ENCODE results near the gene APOA1.

Gene APOA1

DNA sequence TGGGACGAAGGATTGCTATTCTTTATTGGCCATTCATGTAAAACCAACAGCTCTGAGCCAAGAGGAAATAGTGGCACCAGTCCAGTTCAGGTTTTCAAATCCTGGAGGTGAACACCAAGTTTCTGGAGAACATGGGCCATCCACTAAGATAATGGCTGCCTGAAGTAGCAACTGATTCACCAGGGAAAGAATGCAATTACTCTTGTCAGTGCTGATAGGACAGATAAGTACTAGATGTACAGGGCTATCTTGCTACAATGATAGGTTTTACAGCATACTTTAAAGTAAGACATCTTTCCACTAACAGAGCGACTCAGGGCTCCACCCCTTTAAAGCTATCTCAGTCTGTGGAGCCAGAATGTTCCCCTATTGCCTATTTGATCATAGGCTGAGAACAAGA is 36.8 kb upstream of the APOA1 start (continued):
- TF ChIP-seq, protein P1, sequence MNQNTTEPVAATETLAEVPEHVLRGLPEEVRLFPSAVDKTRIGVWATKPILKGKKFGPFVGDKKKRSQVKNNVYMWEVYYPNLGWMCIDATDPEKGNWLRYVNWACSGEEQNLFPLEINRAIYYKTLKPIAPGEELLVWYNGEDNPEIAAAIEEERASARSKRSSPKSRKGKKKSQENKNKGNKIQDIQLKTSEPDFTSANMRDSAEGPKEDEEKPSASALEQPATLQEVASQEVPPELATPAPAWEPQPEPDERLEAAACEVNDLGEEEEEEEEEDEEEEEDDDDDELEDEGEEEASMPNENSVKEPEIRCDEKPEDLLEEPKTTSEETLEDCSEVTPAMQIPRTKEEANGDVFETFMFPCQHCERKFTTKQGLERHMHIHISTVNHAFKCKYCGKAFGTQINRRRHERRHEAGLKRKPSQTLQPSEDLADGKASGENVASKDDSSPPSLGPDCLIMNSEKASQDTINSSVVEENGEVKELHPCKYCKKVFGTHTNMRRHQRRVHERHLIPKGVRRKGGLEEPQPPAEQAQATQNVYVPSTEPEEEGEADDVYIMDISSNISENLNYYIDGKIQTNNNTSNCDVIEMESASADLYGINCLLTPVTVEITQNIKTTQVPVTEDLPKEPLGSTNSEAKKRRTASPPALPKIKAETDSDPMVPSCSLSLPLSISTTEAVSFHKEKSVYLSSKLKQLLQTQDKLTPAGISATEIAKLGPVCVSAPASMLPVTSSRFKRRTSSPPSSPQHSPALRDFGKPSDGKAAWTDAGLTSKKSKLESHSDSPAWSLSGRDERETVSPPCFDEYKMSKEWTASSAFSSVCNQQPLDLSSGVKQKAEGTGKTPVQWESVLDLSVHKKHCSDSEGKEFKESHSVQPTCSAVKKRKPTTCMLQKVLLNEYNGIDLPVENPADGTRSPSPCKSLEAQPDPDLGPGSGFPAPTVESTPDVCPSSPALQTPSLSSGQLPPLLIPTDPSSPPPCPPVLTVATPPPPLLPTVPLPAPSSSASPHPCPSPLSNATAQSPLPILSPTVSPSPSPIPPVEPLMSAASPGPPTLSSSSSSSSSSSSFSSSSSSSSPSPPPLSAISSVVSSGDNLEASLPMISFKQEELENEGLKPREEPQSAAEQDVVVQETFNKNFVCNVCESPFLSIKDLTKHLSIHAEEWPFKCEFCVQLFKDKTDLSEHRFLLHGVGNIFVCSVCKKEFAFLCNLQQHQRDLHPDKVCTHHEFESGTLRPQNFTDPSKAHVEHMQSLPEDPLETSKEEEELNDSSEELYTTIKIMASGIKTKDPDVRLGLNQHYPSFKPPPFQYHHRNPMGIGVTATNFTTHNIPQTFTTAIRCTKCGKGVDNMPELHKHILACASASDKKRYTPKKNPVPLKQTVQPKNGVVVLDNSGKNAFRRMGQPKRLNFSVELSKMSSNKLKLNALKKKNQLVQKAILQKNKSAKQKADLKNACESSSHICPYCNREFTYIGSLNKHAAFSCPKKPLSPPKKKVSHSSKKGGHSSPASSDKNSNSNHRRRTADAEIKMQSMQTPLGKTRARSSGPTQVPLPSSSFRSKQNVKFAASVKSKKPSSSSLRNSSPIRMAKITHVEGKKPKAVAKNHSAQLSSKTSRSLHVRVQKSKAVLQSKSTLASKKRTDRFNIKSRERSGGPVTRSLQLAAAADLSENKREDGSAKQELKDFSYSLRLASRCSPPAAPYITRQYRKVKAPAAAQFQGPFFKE (tag by site-specific recombination; IDR thresholded peaks at IDR 0.05; ENCODE audit: borderline replicate concordance): no peak
- TF ChIP-seq ZFP41 (tag by site-specific recombination; IDR thresholded peaks at IDR 0.05; ENCODE audit: borderline replicate concordance) (no peak), ZNF837 (tag by site-specific recombination; IDR thresholded peaks at IDR 0.05) (no peak)
- TF ChIP-seq, protein P2, sequence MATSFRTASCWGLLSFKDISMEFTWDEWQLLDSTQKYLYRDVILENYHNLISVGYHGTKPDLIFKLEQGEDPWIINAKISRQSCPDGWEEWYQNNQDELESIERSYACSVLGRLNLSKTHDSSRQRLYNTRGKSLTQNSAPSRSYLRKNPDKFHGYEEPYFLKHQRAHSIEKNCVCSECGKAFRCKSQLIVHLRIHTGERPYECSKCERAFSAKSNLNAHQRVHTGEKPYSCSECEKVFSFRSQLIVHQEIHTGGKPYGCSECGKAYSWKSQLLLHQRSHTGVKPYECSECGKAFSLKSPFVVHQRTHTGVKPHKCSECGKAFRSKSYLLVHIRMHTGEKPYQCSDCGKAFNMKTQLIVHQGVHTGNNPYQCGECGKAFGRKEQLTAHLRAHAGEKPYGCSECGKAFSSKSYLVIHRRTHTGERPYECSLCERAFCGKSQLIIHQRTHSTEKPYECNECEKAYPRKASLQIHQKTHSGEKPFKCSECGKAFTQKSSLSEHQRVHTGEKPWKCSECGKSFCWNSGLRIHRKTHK (tag by site-specific recombination; IDR thresholded peaks at IDR 0.05): no peak

DNA sequence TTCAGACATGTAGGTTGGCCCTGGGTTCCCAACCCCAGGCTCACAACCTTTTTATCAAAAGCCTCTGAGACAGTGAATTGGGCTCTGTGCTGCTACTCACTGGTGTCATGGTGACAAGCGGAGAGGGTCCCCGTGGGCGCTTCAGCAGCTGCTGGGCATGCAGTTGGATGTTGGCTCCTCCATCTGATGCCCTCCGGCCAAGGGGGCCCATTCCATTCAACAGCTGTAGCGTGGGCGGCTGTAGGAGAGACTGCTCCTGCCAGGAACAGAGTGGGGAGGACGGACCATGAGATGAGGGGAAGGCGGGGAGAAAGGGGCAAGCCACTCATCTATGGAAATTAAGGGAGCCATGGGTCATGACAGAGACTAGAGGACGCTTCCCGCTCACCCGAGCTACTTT is 36.0 kb upstream of the APOA1 start:
- no peaks in the 10 kb centered on the region for H3K4me1 ChIP-seq (ENCODE audit: control insufficient read depth, insufficient read depth, low read length)
- POLR2A ChIA-PET: no interaction called here
- CTCF ChIA-PET: interaction anchor here (0.9 kb wide), 1 partner anchor 233 kb away, joined by 5 read pairs; no protein-coding TSS in a partner anchor

DNA sequence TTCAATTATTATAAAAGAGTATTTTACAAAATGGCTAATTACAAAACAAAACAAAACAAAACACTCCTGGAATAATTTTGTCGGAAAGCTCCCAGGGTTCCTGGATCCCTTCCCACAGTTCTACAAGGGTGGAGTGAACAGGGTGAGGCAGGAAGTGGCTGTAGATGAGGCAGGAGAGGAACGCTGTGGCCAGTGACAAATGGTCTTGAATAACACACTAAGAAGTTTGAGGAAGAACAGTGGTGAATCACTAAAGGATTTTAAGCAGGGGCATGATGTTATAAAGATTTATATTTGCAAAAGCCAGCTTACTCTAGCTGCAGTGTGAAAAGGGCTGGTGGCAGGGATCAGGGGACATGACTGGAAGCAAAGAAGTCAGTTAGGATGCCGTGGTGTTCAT is 33.8 kb upstream of the APOA1 start:
- POLR2A ChIA-PET: no interaction called here
- H3K4me3 ChIP-seq (ENCODE audit: low read depth, low read length): no peak overlapping the region
- H3K36me3 ChIP-seq (ENCODE audit: control insufficient read depth in 2 of 2, insufficient read depth in 1 of 2, low read length in 2 of 2): peaks cover 0 to 94% of the 10 kb centered on the region in 2 experiments; a peak in 1 of 3 replicates
- CTCF ChIA-PET: interaction anchor here (0.9 to 2.3 kb wide), 3 partner anchors 9 to 235 kb away, joined by 3 to 6 read pairs (median 4); partner anchors contain the start of gene APOA5
- H3K9me3 ChIP-seq (ENCODE audit: control insufficient read depth, insufficient read depth, low read depth, low read length): no peaks in the 10 kb centered on the region
- no peak overlapping the region for H3K27ac ChIP-seq (ENCODE audit: extremely low read depth, low read depth, low read length)
- no peaks in the 10 kb centered on the region for H3K4me1 ChIP-seq (ENCODE audit: control insufficient read depth, insufficient read depth, low read length)
- TF ChIP-seq ZNF341 (tag by site-specific recombination; IDR thresholded peaks at IDR 0.05; ENCODE audit: low read depth) (no peak), ZNF214 (tag by site-specific recombination; IDR thresholded peaks at IDR 0.05; ENCODE audit: borderline replicate concordance) (no peak), ZNF701 (tag by site-specific recombination; IDR thresholded peaks at IDR 0.05) (no peak), ZNF266 (tag by site-specific recombination; IDR thresholded peaks at IDR 0.05; ENCODE audit: low read depth) (no peak), ZNF324 (tag by site-specific recombination; IDR thresholded peaks at IDR 0.05) (no peak), ZNF24 (tag by site-specific recombination; IDR thresholded peaks at IDR 0.05) (no peak), ZNF629 (tag by site-specific recombination; IDR thresholded peaks at IDR 0.05) (no peak), ZNF391 (tag by site-specific recombination; IDR thresholded peaks at IDR 0.05; ENCODE audit: borderline replicate concordance, low read depth) (no peak), BCL11A (tag by site-specific recombination; IDR thresholded peaks at IDR 0.05; ENCODE audit: low read depth) (no peak)
- TF ChIP-seq, protein P3, sequence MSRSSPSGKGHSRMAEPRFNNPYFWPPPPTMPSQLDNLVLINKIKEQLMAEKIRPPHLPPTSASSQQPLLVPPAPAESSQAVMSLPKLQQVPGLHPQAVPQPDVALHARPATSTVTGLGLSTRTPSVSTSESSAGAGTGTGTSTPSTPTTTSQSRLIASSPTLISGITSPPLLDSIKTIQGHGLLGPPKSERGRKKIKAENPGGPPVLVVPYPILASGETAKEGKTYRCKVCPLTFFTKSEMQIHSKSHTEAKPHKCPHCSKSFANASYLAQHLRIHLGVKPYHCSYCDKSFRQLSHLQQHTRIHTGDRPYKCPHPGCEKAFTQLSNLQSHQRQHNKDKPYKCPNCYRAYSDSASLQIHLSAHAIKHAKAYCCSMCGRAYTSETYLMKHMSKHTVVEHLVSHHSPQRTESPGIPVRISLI (tag by site-specific recombination; IDR thresholded peaks at IDR 0.05): no peak
- TF ChIP-seq, protein P4, sequence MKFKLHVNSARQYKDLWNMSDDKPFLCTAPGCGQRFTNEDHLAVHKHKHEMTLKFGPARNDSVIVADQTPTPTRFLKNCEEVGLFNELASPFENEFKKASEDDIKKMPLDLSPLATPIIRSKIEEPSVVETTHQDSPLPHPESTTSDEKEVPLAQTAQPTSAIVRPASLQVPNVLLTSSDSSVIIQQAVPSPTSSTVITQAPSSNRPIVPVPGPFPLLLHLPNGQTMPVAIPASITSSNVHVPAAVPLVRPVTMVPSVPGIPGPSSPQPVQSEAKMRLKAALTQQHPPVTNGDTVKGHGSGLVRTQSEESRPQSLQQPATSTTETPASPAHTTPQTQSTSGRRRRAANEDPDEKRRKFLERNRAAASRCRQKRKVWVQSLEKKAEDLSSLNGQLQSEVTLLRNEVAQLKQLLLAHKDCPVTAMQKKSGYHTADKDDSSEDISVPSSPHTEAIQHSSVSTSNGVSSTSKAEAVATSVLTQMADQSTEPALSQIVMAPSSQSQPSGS (tag by site-specific recombination; IDR thresholded peaks at IDR 0.05; ENCODE audit: low read depth): no peak
- TF ChIP-seq, protein P5, sequence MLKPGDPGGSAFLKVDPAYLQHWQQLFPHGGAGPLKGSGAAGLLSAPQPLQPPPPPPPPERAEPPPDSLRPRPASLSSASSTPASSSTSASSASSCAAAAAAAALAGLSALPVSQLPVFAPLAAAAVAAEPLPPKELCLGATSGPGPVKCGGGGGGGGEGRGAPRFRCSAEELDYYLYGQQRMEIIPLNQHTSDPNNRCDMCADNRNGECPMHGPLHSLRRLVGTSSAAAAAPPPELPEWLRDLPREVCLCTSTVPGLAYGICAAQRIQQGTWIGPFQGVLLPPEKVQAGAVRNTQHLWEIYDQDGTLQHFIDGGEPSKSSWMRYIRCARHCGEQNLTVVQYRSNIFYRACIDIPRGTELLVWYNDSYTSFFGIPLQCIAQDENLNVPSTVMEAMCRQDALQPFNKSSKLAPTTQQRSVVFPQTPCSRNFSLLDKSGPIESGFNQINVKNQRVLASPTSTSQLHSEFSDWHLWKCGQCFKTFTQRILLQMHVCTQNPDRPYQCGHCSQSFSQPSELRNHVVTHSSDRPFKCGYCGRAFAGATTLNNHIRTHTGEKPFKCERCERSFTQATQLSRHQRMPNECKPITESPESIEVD (tag by site-specific recombination; IDR thresholded peaks at IDR 0.05): no peak

More for the DNA sequence above, 36.0 kb upstream of the APOA1 start:
- no peak overlapping the region for H3K27ac ChIP-seq (ENCODE audit: extremely low read depth, low read depth, low read length)
- no peak overlapping the region for H3K4me3 ChIP-seq (ENCODE audit: low read depth, low read length)
- no peaks in the 10 kb centered on the region for H3K9me3 ChIP-seq (ENCODE audit: control insufficient read depth, insufficient read depth, low read depth, low read length)
- no peak for TF ChIP-seq ZNF521 (tag by site-specific recombination; IDR thresholded peaks at IDR 0.05)
- no peak for TF ChIP-seq ZNF426 (tag by site-specific recombination; IDR thresholded peaks at IDR 0.05)
- no peak for TF ChIP-seq SP7 (tag by site-specific recombination; IDR thresholded peaks at IDR 0.05)
- no peak for TF ChIP-seq ZBTB7A (tag by site-specific recombination; IDR thresholded peaks at IDR 0.05; ENCODE audit: low read depth)
- H3K36me3 ChIP-seq (ENCODE audit: control insufficient read depth in 2 of 2, insufficient read depth in 1 of 2, low read length in 2 of 2): peaks cover 0 to 81% of the 10 kb centered on the region in 2 experiments; a peak in 1 of 3 replicates
